Nasal cavity respiratory epithelium epithelial cell of viscerocranial mucosa (primary cell): Measurements from ENCODE around the gene PNISR. TPM values are rescaled to one million over a fixed set of nuclear protein-coding genes. Genes with fewer than 3 reads are reported as not detected.

Source experiments
- total RNA-seq: library from RNA; depleted of rRNA; stranded (reverse); fragments of >200 nt; gene quantifications from 2 replicates; pipeline ENCODE4 v1.2.3, GENCODE V29; 2014

The PNISR gene
- 38.6 and 61.2 TPM in 2 replicates for total RNA-seq

GRCh38 chr6:99424761-99425646, at the start of gene PNISR:
PNISR (minus strand) TSS chr6:99425308; CDS start chr6:99414659, 10,649 bp downstream.

GRCh38 chr6:99393698-99394531, 31.2 kb downstream of the PNISR start, which contains the start of gene COQ3:
COQ3 (minus strand) TSS chr6:99394195; CDS start chr6:99394179, 16 bp downstream.

GRCh38 chr6:99349171-99350141, 75.7 kb downstream of the PNISR start, which contains the start of gene FAXC:
FAXC (minus strand) TSS chr6:99349674; CDS start chr6:99349372, 302 bp downstream.

Other genes starting within 250 kb of the PNISR start
- gene FAXC, start 75.6 kb downstream of the PNISR start, total RNA-seq = 1.0 and 7.5 TPM in 2 replicates
- gene COQ3, start 31.1 kb downstream of the PNISR start, total RNA-seq = 8.3 and 9.9 TPM in 2 replicates
- 16.7 and 28.6 TPM in 2 replicates for gene USP45, start 90.1 kb upstream of the PNISR start, total RNA-seq
- 80.4 and 160 TPM in 2 replicates for gene CCNC, start 143.4 kb upstream of the PNISR start, total RNA-seq
- not detected in 2 replicates for gene PRDM13, start 181.5 kb upstream of the PNISR start, total RNA-seq